HepG2 (cell line): ENCODE results near the gene PIP5KL1. TPM values are rescaled to one million over a fixed set of nuclear protein-coding genes. Genes with fewer than 3 reads are reported as not detected.

Source experiments
- ARNT2 ChIP-seq: sonication (generic); formaldehyde crosslinking; IDR thresholded peaks from 2 replicates; pipeline ENCODE4 v1.8.0; 2022; ENCODE audit warnings: mild to moderate bottlenecking, low read depth, missing genetic modification reagents, moderate library complexity
- ATF7-NPFF ChIP-seq: sonication (generic); formaldehyde crosslinking; IDR thresholded peaks from 2 replicates; pipeline ENCODE4 v1.8.1; 2023; ENCODE audit warnings: mild to moderate bottlenecking, low read depth, missing genetic modification reagents, moderate library complexity
- DNMT3B ChIP-seq: conservative IDR thresholded peaks from 2 replicates; pipeline ENCODE4 v1.6.1; 2016; ENCODE audit warnings: missing biosample characterization, control low read depth
- FOXA3 ChIP-seq: IDR thresholded peaks from 2 replicates; pipeline ENCODE4 v1.6.1; 2016; ENCODE audit warnings: missing genetic modification reagents, missing compliant biosample characterization
- HDAC6 ChIP-seq: fragments of 200-600 bp; sonication (generic); IDR thresholded peaks from 2 replicates; pipeline ENCODE4 v1.7.0; 2017; ENCODE audit warnings: mild to moderate bottlenecking, antibody characterized with exemption, low read length, low read depth
- IRX3 ChIP-seq: sonication (generic); formaldehyde crosslinking; IDR thresholded peaks from 2 replicates; pipeline ENCODE4 v1.8.1; 2023; ENCODE audit warnings: mild to moderate bottlenecking, low read depth, missing genetic modification reagents, borderline replicate concordance
- POLR2A ChIP-seq, 2 experiments: IDR thresholded peaks; 2 replicates each; pipeline ENCODE4 v1.6.1; 2011; ENCODE audit warnings: low read depth in 2 of 2, low read length in 2 of 2, mild to moderate bottlenecking in 1 of 2, moderate library complexity in 1 of 2; ENCODE audit not compliant: insufficient read depth in 1 of 2
- RFXAP ChIP-seq: sonication (generic); formaldehyde crosslinking; IDR thresholded peaks from 2 replicates; pipeline ENCODE4 v1.4.0; 2020; ENCODE audit warnings: missing genetic modification reagents, borderline replicate concordance
- SAP130 ChIP-seq: IDR thresholded peaks from 2 replicates; pipeline ENCODE4 v1.6.1; 2016; ENCODE audit warnings: low read depth
- SRF ChIP-seq: IDR thresholded peaks from 2 replicates; pipeline ENCODE4 v1.6.1; 2011; ENCODE audit warnings: mild to moderate bottlenecking, low read depth, low read length, moderate library complexity
- TCF7 ChIP-seq: sonication (generic); IDR thresholded peaks from 2 replicates; pipeline ENCODE4 v1.6.1; 2016; ENCODE audit warnings: antibody characterized with exemption, low read depth
- ZBTB8A ChIP-seq: sonication (generic); formaldehyde crosslinking; IDR thresholded peaks from 2 replicates; pipeline ENCODE4 v1.4.0; 2020; ENCODE audit warnings: mild to moderate bottlenecking, low read depth, missing genetic modification reagents, borderline replicate concordance
- ZNF121 ChIP-seq: sonication (generic); formaldehyde crosslinking; IDR thresholded peaks from 2 replicates; pipeline ENCODE4 v1.5.0; 2020; ENCODE audit warnings: mild to moderate bottlenecking, missing genetic modification reagents
- ZNF207 ChIP-seq: fragments of 450-650 bp; IDR thresholded peaks from 2 replicates; pipeline ENCODE4 v1.6.1; 2016; ENCODE audit warnings: antibody characterized with exemption, borderline replicate concordance
- ZNF652 ChIP-seq: IDR thresholded peaks from 2 replicates; pipeline ENCODE4 v1.6.1; 2016; ENCODE audit warnings: low read depth, borderline replicate concordance
- polyA plus RNA-seq, 8 experiments: library from polyadenylated mRNA; depleted of rRNA in 3 of 8; stranded (reverse) in 7 of 8; unstranded in 1 of 8; fragments of >200 nt; fragmentation: Illumina TruSeq in 4 of 8; extraction: Trizol in 4 of 8; gene quantifications; 2 replicates each; pipeline versions ENCODE4 v1.2.1 to v1.2.3, GENCODE V29; 2011 to 2016; ENCODE audit warnings: low read depth in 4 of 8, missing spikeins in 1 of 8, mixed read lengths in 1 of 8; ENCODE audit not compliant: insufficient read depth in 1 of 8
- total RNA-seq, 5 experiments: library from RNA; depleted of rRNA; stranded (reverse); fragments of >200 nt; fragmentation: Illumina TruSeq; extraction: Trizol; gene quantifications; 2 replicates each; pipeline ENCODE4 v1.2.3, GENCODE V29; 2016; ENCODE audit warnings: low read depth in 1 of 5
- TF ChIP-seq, protein P1 (sequence below), 2 experiments: IDR thresholded peaks; 2 replicates each; pipeline ENCODE4 v1.6.1; 2011 to 2012; ENCODE audit warnings: low read length in 2 of 2, borderline replicate concordance in 1 of 2, low read depth in 1 of 2, mild to moderate bottlenecking in 1 of 2, moderate library complexity in 1 of 2
- TF ChIP-seq, protein P2 (sequence below): sonication (generic); formaldehyde crosslinking; IDR thresholded peaks from 2 replicates; pipeline ENCODE4 v1.4.0; 2020; ENCODE audit warnings: missing genetic modification reagents
- TF ChIP-seq, protein P3 (sequence below): IDR thresholded peaks from 2 replicates; pipeline ENCODE4 v1.4.0; 2020; ENCODE audit warnings: mild to moderate bottlenecking, missing genetic modification reagents

PIP5KL1 gene
- total and polyA plus RNA-seq, 2 of the 13 experiments (the other 11 are each of a cell fraction or from before 2014, with no cell fraction given) = 0.20 to 0.49 TPM

DNA sequence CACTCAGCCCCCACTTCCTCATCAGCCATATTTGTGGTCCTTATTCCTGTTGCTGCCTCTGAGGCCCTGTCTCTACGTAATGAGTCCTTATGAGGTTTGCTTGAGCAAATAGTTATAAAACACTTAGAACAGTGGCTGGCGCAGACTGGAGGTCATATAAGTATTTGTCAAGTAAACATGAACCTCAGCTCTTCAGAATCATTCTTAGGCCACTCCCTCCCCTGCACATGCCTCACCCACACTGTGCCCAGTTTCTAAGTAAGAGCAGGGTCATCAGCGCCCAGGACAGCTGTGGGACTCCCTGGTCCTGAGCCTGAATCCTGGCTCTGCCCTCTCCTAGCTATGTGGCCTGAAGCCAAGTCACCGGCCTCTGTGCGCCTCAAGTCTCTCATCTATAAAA is 17.7 kb downstream of the PIP5KL1 start (continued):
- TF ChIP-seq, protein P1, sequence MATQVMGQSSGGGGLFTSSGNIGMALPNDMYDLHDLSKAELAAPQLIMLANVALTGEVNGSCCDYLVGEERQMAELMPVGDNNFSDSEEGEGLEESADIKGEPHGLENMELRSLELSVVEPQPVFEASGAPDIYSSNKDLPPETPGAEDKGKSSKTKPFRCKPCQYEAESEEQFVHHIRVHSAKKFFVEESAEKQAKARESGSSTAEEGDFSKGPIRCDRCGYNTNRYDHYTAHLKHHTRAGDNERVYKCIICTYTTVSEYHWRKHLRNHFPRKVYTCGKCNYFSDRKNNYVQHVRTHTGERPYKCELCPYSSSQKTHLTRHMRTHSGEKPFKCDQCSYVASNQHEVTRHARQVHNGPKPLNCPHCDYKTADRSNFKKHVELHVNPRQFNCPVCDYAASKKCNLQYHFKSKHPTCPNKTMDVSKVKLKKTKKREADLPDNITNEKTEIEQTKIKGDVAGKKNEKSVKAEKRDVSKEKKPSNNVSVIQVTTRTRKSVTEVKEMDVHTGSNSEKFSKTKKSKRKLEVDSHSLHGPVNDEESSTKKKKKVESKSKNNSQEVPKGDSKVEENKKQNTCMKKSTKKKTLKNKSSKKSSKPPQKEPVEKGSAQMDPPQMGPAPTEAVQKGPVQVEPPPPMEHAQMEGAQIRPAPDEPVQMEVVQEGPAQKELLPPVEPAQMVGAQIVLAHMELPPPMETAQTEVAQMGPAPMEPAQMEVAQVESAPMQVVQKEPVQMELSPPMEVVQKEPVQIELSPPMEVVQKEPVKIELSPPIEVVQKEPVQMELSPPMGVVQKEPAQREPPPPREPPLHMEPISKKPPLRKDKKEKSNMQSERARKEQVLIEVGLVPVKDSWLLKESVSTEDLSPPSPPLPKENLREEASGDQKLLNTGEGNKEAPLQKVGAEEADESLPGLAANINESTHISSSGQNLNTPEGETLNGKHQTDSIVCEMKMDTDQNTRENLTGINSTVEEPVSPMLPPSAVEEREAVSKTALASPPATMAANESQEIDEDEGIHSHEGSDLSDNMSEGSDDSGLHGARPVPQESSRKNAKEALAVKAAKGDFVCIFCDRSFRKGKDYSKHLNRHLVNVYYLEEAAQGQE (IDR thresholded peaks at IDR 0.05; ENCODE audit: borderline replicate concordance in 1 of 2, low read depth in 1 of 2, low read length in 2 of 2) = no peak
- no peak for TF ChIP-seq TCF7
- TF ChIP-seq HDAC6 = no peak
- no peak for TF ChIP-seq ZNF121 (CRISPR knock-in tag)
- TF ChIP-seq ZNF652 = no peak
- TF ChIP-seq ATF7-NPFF (CRISPR knock-in tag) = no peak
- TF ChIP-seq IRX3 (CRISPR knock-in tag) = no peak
- peak; percentile 73; the same call in 1 of the 2 replicates for TF ChIP-seq SRF
- no peak for TF ChIP-seq ZBTB8A (CRISPR knock-in tag)
- no peak for TF ChIP-seq ARNT2
- no peak for TF ChIP-seq POLR2A (IDR thresholded peaks at IDR 0.05; ENCODE audit: insufficient read depth in 1 of 2, low read depth in 2 of 2, low read length in 2 of 2)
- no peak for TF ChIP-seq DNMT3B
- TF ChIP-seq, protein P2, sequence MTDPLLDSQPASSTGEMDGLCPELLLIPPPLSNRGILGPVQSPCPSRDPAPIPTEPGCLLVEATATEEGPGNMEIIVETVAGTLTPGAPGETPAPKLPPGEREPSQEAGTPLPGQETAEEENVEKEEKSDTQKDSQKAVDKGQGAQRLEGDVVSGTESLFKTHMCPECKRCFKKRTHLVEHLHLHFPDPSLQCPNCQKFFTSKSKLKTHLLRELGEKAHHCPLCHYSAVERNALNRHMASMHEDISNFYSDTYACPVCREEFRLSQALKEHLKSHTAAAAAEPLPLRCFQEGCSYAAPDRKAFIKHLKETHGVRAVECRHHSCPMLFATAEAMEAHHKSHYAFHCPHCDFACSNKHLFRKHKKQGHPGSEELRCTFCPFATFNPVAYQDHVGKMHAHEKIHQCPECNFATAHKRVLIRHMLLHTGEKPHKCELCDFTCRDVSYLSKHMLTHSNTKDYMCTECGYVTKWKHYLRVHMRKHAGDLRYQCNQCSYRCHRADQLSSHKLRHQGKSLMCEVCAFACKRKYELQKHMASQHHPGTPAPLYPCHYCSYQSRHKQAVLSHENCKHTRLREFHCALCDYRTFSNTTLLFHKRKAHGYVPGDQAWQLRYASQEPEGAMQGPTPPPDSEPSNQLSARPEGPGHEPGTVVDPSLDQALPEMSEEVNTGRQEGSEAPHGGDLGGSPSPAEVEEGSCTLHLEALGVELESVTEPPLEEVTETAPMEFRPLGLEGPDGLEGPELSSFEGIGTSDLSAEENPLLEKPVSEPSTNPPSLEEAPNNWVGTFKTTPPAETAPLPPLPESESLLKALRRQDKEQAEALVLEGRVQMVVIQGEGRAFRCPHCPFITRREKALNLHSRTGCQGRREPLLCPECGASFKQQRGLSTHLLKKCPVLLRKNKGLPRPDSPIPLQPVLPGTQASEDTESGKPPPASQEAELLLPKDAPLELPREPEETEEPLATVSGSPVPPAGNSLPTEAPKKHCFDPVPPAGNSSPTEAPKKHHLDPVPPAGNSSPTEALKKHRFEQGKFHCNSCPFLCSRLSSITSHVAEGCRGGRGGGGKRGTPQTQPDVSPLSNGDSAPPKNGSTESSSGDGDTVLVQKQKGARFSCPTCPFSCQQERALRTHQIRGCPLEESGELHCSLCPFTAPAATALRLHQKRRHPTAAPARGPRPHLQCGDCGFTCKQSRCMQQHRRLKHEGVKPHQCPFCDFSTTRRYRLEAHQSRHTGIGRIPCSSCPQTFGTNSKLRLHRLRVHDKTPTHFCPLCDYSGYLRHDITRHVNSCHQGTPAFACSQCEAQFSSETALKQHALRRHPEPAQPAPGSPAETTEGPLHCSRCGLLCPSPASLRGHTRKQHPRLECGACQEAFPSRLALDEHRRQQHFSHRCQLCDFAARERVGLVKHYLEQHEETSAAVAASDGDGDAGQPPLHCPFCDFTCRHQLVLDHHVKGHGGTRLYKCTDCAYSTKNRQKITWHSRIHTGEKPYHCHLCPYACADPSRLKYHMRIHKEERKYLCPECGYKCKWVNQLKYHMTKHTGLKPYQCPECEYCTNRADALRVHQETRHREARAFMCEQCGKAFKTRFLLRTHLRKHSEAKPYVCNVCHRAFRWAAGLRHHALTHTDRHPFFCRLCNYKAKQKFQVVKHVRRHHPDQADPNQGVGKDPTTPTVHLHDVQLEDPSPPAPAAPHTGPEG (CRISPR knock-in tag) = no peak
- TF ChIP-seq, protein P3, sequence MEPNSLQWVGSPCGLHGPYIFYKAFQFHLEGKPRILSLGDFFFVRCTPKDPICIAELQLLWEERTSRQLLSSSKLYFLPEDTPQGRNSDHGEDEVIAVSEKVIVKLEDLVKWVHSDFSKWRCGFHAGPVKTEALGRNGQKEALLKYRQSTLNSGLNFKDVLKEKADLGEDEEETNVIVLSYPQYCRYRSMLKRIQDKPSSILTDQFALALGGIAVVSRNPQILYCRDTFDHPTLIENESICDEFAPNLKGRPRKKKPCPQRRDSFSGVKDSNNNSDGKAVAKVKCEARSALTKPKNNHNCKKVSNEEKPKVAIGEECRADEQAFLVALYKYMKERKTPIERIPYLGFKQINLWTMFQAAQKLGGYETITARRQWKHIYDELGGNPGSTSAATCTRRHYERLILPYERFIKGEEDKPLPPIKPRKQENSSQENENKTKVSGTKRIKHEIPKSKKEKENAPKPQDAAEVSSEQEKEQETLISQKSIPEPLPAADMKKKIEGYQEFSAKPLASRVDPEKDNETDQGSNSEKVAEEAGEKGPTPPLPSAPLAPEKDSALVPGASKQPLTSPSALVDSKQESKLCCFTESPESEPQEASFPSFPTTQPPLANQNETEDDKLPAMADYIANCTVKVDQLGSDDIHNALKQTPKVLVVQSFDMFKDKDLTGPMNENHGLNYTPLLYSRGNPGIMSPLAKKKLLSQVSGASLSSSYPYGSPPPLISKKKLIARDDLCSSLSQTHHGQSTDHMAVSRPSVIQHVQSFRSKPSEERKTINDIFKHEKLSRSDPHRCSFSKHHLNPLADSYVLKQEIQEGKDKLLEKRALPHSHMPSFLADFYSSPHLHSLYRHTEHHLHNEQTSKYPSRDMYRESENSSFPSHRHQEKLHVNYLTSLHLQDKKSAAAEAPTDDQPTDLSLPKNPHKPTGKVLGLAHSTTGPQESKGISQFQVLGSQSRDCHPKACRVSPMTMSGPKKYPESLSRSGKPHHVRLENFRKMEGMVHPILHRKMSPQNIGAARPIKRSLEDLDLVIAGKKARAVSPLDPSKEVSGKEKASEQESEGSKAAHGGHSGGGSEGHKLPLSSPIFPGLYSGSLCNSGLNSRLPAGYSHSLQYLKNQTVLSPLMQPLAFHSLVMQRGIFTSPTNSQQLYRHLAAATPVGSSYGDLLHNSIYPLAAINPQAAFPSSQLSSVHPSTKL (CRISPR knock-in tag) = peak; percentile 11; the same call in 1 of the 2 replicates
- 0 out of 2 replicates have a peak, but pooled peaks have one; percentile 18 for TF ChIP-seq SAP130 (CRISPR knock-in tag)
- TF ChIP-seq RFXAP (CRISPR knock-in tag) = no peak
- TF ChIP-seq FOXA3 (CRISPR knock-in tag) = peak; percentile 40; the same call in 1 of the 2 replicates
- TF ChIP-seq ZNF207 = no peak
